ENCODE measurements around the gene GLI3. TPM values are rescaled to one million over a fixed set of nuclear protein-coding genes. Genes with fewer than 3 reads are reported as not detected.

GLI3 gene
- total and polyA plus RNA-seq, 2 donors (not counting 1 experiment from before 2014, with no cell fraction given) = 6.4 to 6.5 TPM

GRCh38 chr7:42057331-42057730 is 179.7 kb downstream of the GLI3 start:
- Histone ChIP-seq H3K27ac (ENCODE audit: insufficient read depth, low read length) (no peak overlapping the region), H3K9ac (ENCODE audit: insufficient read depth, low read length) (no peak overlapping the region), H4K20me1 (ENCODE audit: control insufficient read depth, extremely low read depth, insufficient read depth, low read length) (no peaks in the 10 kb centered on the region), H2AFZ (ENCODE audit: low read length) (no peak overlapping the region), H3K27me3 (ENCODE audit: control insufficient read depth, insufficient read depth, low read length) (no peaks in the 10 kb centered on the region), H3K4me3 (replicated peaks in 1 of 4; ENCODE audit: control extremely low read depth in 1 of 4, insufficient read depth in 1 of 4, low read depth in 3 of 4, low read length in 4 of 4) (no peak overlapping the region), H3K4me1 (ENCODE audit: control insufficient read depth, extremely low read depth, insufficient read depth, low read length) (no peaks in the 10 kb centered on the region), H3K9me3 (ENCODE audit: control insufficient read depth, insufficient read depth, low read depth, low read length) (no peaks in the 10 kb centered on the region), H3K36me3 (ENCODE audit: control insufficient read depth, insufficient read depth, low read length) (no peaks in the 10 kb centered on the region), H3K79me2 (ENCODE audit: control insufficient read depth, insufficient read depth, low read length) (no peaks in the 10 kb centered on the region), H3K4me2 (ENCODE audit: extremely low read depth, insufficient read depth, low read length) (no peak overlapping the region)
- DNase-seq (ENCODE audit: low read depth in 2 of 2) = no peak
- TF ChIP-seq CTCF (conservative IDR thresholded peaks at IDR 0.05 in 1 of 2, IDR thresholded peaks at IDR 0.05 in 1 of 2; ENCODE audit: low read depth in 1 of 2, low read length in 2 of 2) (no peak), EZH2 (IDR thresholded peaks at IDR 0.05; ENCODE audit: low read length, missing control alignments) (no peak)

GRCh38 chr7:42055171-42055570 is 181.8 kb downstream of the GLI3 start:
- H3K27ac ChIP-seq (ENCODE audit: insufficient read depth, low read length) = no peak overlapping the region
- H3K9me3 ChIP-seq (ENCODE audit: control insufficient read depth, insufficient read depth, low read depth, low read length) = no peaks in the 10 kb centered on the region
- H2AFZ ChIP-seq (ENCODE audit: low read length) = no peak overlapping the region
- H3K4me1 ChIP-seq (ENCODE audit: control insufficient read depth, extremely low read depth, insufficient read depth, low read length) = no peaks in the 10 kb centered on the region
- peak in 1 of 2 donors; percentile 75 for DNase-seq (ENCODE audit: low read depth in 2 of 2)
- no peaks in the 10 kb centered on the region for H3K36me3 ChIP-seq (ENCODE audit: control insufficient read depth, insufficient read depth, low read length)
- no peak overlapping the region for H3K4me3 ChIP-seq (replicated peaks in 1 of 4; ENCODE audit: control extremely low read depth in 1 of 4, insufficient read depth in 1 of 4, low read depth in 3 of 4, low read length in 4 of 4)
- H3K9ac ChIP-seq (ENCODE audit: insufficient read depth, low read length) = no peak overlapping the region
- no peak overlapping the region for H3K4me2 ChIP-seq (ENCODE audit: extremely low read depth, insufficient read depth, low read length)
- H4K20me1 ChIP-seq (ENCODE audit: control insufficient read depth, extremely low read depth, insufficient read depth, low read length) = no peaks in the 10 kb centered on the region
- no peaks in the 10 kb centered on the region for H3K79me2 ChIP-seq (ENCODE audit: control insufficient read depth, insufficient read depth, low read length)
- no peaks in the 10 kb centered on the region for H3K27me3 ChIP-seq (ENCODE audit: control insufficient read depth, insufficient read depth, low read length)
- TF ChIP-seq EZH2 (IDR thresholded peaks at IDR 0.05; ENCODE audit: low read length, missing control alignments) (no peak), CTCF (conservative IDR thresholded peaks at IDR 0.05 in 1 of 2, IDR thresholded peaks at IDR 0.05 in 1 of 2; ENCODE audit: low read depth in 1 of 2, low read length in 2 of 2) (no peak)

GRCh38 chr7:42053834-42054233 is 183.2 kb downstream of the GLI3 start:
- no peaks in the 10 kb centered on the region for H3K9me3 ChIP-seq (ENCODE audit: control insufficient read depth, insufficient read depth, low read depth, low read length)
- peak in 1 of 2 donors; percentile 38 for DNase-seq (ENCODE audit: low read depth in 2 of 2)
- H3K4me2 ChIP-seq (ENCODE audit: extremely low read depth, insufficient read depth, low read length) = no peak overlapping the region

More at GRCh38 chr7:42053834-42054233, 183.2 kb downstream of the GLI3 start:
- Histone ChIP-seq H3K4me1 (ENCODE audit: control insufficient read depth, extremely low read depth, insufficient read depth, low read length) (no peaks in the 10 kb centered on the region), H3K4me3 (replicated peaks in 1 of 4; ENCODE audit: control extremely low read depth in 1 of 4, insufficient read depth in 1 of 4, low read depth in 3 of 4, low read length in 4 of 4) (no peak overlapping the region), H3K36me3 (ENCODE audit: control insufficient read depth, insufficient read depth, low read length) (no peaks in the 10 kb centered on the region), H3K27me3 (ENCODE audit: control insufficient read depth, insufficient read depth, low read length) (no peaks in the 10 kb centered on the region), H3K79me2 (ENCODE audit: control insufficient read depth, insufficient read depth, low read length) (no peaks in the 10 kb centered on the region), H4K20me1 (ENCODE audit: control insufficient read depth, extremely low read depth, insufficient read depth, low read length) (no peaks in the 10 kb centered on the region), H3K9ac (ENCODE audit: insufficient read depth, low read length) (no peak overlapping the region), H2AFZ (ENCODE audit: low read length) (no peak overlapping the region), H3K27ac (ENCODE audit: insufficient read depth, low read length) (no peak overlapping the region)
- TF ChIP-seq EZH2 (IDR thresholded peaks at IDR 0.05; ENCODE audit: low read length, missing control alignments) (no peak), CTCF (conservative IDR thresholded peaks at IDR 0.05 in 1 of 2, IDR thresholded peaks at IDR 0.05 in 1 of 2; ENCODE audit: low read depth in 1 of 2, low read length in 2 of 2) (no peak)

All from fibroblast of lung (primary cell).